ENCODE results near the gene IPO4. TPM values are rescaled to one million over a fixed set of nuclear protein-coding genes. Genes with fewer than 3 reads are reported as not detected.

The IPO4 gene
- total RNA-seq, 1 experiment from 2014 or later, result 102 TPM

DNA sequence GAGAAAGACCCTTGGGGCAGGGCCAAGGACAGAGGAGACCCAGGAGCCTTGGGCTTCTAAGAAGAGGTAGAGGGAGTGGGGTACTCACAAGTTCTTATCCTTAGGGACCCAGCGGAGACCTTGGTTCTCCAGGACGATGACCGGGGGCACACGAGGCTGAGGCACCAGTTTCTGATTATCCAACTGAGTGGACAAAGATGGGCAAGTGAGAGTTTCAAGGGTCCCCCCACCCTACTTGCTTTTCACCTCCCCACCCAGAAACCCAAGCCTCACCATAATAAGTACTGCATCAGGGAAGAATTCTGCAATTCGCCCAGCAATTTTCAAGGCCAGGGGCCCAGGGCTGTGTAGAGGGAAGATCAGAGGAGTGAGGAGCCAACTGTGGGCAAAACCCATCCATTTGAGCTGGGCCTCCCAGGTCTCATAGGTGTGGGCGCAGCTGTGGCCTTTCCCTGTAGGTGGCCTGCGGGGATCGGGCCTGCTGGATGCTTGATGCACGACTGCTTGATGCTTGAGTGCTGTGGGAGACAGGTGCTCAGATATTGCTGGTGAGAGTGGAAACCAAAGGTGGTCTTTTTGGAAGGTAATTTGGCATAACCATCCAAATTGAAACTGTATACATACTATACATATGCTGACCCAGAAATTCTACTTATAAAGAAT is 49.2 kb downstream of the IPO4 start:
- Histone ChIP-seq H3K4me2 (ENCODE audit: low read length) (peak overlapping the region; percentile 91), H3K27me3 (ENCODE audit: insufficient read depth, low read length) (no peaks in the 10 kb centered on the region), H3K4me3 (replicated peaks in 1 of 2; ENCODE audit: low read depth in 1 of 2, low read length in 2 of 2) (peak overlapping the region; percentile 66 to 87; a peak in 3 of 4 replicates), H3K9ac (ENCODE audit: low read length) (no peak overlapping the region), H4K20me1 (ENCODE audit: insufficient read depth) (no peaks in the 10 kb centered on the region), H3K4me1 (ENCODE audit: control insufficient read depth in 1 of 2, insufficient read depth in 2 of 2, low read length in 2 of 2) (peaks cover 26 to 48% of the 10 kb centered on the region in 2 experiments), H3K9me3 (ENCODE audit: control insufficient read depth in 1 of 2, insufficient read depth in 1 of 2, low read depth in 1 of 2, low read length in 2 of 2) (no peaks in the 10 kb centered on the region), H3K36me3 (ENCODE audit: control insufficient read depth in 1 of 2, insufficient read depth in 2 of 2, low read length in 2 of 2) (peaks cover 21 to 25% of the 10 kb centered on the region in 2 experiments), H3K27ac (ENCODE audit: low read depth, low read length) (peak overlapping the region; percentile 91; the same call in 1 of the 2 replicates), H3K79me2 (ENCODE audit: insufficient read depth, low read length) (peaks cover 45% of the 10 kb centered on the region), H2AFZ (ENCODE audit: low read depth, low read length, poor library complexity, severe bottlenecking) (no peak overlapping the region), H3K9me2 (ENCODE audit: insufficient read depth) (no peaks in the 10 kb centered on the region)
- BruUV-seq (replicated peaks), result no TSS peak
- POLR2A ChIA-PET, result interaction anchor here (1.3 to 2.9 kb wide), 3 partner anchors 7 to 25 kb away, joined by 4 to 36 read pairs (median 7); partner anchors contain the start of genes DCAF11, IRF9, NRL and PSME2
- TF ChIP-seq EZH2 (IDR thresholded peaks at IDR 0.05), result no peak
- TF ChIP-seq, protein P1, sequence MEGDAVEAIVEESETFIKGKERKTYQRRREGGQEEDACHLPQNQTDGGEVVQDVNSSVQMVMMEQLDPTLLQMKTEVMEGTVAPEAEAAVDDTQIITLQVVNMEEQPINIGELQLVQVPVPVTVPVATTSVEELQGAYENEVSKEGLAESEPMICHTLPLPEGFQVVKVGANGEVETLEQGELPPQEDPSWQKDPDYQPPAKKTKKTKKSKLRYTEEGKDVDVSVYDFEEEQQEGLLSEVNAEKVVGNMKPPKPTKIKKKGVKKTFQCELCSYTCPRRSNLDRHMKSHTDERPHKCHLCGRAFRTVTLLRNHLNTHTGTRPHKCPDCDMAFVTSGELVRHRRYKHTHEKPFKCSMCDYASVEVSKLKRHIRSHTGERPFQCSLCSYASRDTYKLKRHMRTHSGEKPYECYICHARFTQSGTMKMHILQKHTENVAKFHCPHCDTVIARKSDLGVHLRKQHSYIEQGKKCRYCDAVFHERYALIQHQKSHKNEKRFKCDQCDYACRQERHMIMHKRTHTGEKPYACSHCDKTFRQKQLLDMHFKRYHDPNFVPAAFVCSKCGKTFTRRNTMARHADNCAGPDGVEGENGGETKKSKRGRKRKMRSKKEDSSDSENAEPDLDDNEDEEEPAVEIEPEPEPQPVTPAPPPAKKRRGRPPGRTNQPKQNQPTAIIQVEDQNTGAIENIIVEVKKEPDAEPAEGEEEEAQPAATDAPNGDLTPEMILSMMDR (IDR thresholded peaks at IDR 0.05 in 2 of 3, conservative IDR thresholded peaks at IDR 0.05 in 1 of 3; ENCODE audit: borderline replicate concordance in 1 of 3, insufficient read depth in 1 of 3, low read depth in 2 of 3, low read length in 2 of 3), result peak in 2 of 3 experiments; percentile 27 to 30; a peak in 3 of 6 replicates
- DNase-seq (ENCODE audit: low read depth, low spot score), result no peak
- no peak for ATAC-seq
- intact Hi-C loops (cut with micrococcal nuclease), result no loop called here
- CTCF ChIA-PET, result interaction anchor here (0.6 to 2.0 kb wide), 2 partner anchors 31 to 81 kb away, joined by 3 to 7 read pairs; no protein-coding TSS in a partner anchor
- RAD21 ChIA-PET (ENCODE audit: low non-redundant PET in 1 of 2, low total read pairs in 2 of 2, uncharacterized antibody in 2 of 2, unreplicated experiment in 2 of 2), result no interaction called here
